PC-3 (cell line): ENCODE results near the gene MAPK1.

Source experiments
- EZH2 ChIP-seq: fragments of 300-600 bp; sonication (generic); IDR thresholded peaks from one replicate; pipeline ENCODE4 v1.6.1; 2017; ENCODE audit warnings: antibody characterized with exemption, mild to moderate bottlenecking, low read length; ENCODE audit not compliant: unreplicated experiment
- EZH2phosphoT487 ChIP-seq: fragments of 300-600 bp; sonication (generic); IDR thresholded peaks from 2 replicates; pipeline ENCODE4 v1.6.1; 2018; ENCODE audit warnings: mild to moderate bottlenecking, antibody characterized with exemption, low read length, borderline replicate concordance
- TF ChIP-seq, protein P1 (sequence below): fragments of 300-600 bp; sonication (generic); conservative IDR thresholded peaks from 2 replicates; pipeline ENCODE4 v1.5.1; 2017; ENCODE audit warnings: antibody characterized with exemption, low read depth, mild to moderate bottlenecking, low read length

DNA sequence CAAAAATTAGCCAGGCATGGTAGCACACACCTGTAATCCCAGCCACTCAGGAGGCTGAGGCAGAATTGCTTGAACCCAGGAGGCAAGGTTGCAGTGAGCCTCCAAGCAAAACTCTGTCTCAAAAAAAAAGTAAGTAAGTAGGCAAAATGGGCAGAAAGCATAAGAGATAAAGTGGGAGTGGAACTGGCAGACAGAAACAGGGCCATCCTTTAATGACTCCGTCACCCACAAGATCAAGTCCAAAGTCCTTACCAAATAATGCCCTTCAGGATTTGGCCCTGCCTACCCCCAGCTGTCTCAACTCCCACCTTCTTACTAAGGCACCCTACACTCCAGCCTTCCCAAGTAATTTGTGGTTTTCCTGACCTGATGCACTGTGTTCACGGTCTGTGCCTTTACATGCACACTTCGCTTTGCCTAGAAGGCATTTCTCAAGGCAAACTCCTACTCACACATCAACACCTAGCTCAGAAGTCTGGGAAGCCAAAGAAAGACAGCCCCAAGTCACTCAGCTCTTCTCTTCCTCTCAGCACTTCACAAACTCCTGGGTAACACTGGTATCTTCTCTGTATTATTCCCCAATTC is 6.1 kb downstream of the MAPK1 start:
- TF ChIP-seq, protein P1, sequence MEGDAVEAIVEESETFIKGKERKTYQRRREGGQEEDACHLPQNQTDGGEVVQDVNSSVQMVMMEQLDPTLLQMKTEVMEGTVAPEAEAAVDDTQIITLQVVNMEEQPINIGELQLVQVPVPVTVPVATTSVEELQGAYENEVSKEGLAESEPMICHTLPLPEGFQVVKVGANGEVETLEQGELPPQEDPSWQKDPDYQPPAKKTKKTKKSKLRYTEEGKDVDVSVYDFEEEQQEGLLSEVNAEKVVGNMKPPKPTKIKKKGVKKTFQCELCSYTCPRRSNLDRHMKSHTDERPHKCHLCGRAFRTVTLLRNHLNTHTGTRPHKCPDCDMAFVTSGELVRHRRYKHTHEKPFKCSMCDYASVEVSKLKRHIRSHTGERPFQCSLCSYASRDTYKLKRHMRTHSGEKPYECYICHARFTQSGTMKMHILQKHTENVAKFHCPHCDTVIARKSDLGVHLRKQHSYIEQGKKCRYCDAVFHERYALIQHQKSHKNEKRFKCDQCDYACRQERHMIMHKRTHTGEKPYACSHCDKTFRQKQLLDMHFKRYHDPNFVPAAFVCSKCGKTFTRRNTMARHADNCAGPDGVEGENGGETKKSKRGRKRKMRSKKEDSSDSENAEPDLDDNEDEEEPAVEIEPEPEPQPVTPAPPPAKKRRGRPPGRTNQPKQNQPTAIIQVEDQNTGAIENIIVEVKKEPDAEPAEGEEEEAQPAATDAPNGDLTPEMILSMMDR, result no peak
- TF ChIP-seq EZH2, result no peak
- TF ChIP-seq EZH2phosphoT487, result no peak
